GM12892 (cell line): Measurements from ENCODE around the gene GSK3A.

Experiments used
- DNase-seq: peaks from one replicate; pipeline ENCODE4 v3.0.0; 2011; ENCODE audit not compliant: insufficient read length
- FAIRE-seq: peaks from 2 replicates; lab custom pipeline; 2011; peaks lifted over from hg19 to GRCh38; lab: Jason Lieb, UNC
- POLR2A ChIP-seq: IDR thresholded peaks from 2 replicates; pipeline ENCODE4 v1.6.1; 2011; ENCODE audit warnings: low read depth, low read length, control low read depth
- POLR2AphosphoS5 ChIP-seq: IDR thresholded peaks from 2 replicates; pipeline ENCODE4 v1.6.1; 2011; ENCODE audit warnings: low read depth, low read length, control low read depth
- TAF1 ChIP-seq: IDR thresholded peaks from 2 replicates; pipeline ENCODE4 v1.6.1; 2011; ENCODE audit warnings: low read depth, mild to moderate bottlenecking, control low read depth, low read length, borderline replicate concordance

GSK3A gene

DNA sequence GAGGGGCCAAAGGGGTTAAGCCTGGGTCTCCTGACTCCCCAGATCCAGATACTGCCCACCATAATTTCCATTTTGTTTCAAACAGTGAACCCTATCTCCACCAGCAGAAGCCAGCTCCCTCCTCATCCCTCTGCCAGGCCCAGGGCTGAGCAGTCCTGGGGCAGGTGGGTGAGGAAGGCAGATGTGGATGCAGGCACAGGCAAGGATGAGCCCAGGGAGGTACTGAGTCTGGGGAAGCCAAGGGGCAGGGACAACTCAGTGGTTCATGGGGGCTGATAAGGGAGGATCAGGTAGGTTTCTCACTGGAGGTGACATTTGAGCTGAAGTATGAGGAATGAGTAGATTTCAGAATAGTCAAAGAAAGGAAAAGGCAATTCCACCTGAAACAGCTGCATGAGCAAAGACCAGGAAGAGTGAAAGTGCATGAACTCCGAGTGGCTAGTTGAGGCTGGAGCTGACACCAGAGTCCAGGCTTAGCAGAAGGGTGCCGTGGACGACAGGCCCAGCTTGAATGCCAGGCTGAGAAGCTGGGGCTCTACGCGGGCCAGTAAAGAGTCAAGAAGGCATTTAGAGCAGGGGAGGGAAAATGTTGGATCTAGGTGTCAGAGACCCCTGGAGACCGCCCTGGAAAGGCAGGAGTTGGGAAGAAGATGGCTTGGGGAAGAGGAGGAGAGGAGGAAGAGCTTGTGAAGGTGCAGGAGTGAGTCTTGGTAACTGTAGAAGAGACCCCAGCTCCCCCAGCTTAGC, 36.9 kb upstream of the GSK3A start:
- FAIRE-seq (peak; percentile 76), DNase-seq (no peak)
- TF ChIP-seq POLR2AphosphoS5, result no peak; the same call in 1 of the 2 replicates
- TF ChIP-seq TAF1, result no peak
- TF ChIP-seq POLR2A, result no peak

DNA sequence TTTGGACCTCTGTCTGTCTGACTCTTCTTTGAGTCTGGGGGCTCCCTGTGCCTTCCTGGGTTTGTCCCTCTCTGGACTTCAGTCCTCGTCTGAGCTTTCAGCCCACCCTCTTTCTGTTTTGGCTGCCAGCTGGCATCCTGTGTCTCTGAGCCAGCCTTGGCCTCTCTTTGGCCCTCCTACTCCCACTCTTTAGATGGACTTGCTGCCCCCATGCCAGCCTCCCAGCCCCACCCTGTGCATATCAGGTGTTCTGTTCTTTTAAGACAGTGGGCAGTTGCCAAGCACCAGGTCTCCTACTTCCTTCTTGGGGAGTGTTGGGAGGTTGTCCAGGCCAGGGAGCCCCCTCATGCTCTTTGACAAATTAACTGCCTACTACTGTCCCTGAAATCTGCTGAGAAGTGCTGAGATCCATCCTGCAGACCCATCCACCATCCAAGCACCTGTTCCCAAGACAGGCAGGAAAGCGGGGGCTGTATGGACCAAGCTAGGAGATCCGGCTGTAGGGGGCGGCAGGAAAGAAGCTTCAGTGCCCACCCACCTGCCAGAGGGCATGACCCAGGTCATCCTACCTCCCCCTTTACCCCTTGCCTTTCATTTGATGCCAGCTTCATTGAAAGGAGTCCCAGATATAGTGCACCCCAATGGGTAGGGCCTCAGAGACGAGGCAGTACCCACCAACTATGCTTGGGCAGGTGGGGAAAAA, 36.2 kb upstream of the GSK3A start:
- no peak for FAIRE-seq
- TF ChIP-seq TAF1 (no peak), POLR2A (no peak), POLR2AphosphoS5 (no peak)
- DNase-seq, result no peak

DNA sequence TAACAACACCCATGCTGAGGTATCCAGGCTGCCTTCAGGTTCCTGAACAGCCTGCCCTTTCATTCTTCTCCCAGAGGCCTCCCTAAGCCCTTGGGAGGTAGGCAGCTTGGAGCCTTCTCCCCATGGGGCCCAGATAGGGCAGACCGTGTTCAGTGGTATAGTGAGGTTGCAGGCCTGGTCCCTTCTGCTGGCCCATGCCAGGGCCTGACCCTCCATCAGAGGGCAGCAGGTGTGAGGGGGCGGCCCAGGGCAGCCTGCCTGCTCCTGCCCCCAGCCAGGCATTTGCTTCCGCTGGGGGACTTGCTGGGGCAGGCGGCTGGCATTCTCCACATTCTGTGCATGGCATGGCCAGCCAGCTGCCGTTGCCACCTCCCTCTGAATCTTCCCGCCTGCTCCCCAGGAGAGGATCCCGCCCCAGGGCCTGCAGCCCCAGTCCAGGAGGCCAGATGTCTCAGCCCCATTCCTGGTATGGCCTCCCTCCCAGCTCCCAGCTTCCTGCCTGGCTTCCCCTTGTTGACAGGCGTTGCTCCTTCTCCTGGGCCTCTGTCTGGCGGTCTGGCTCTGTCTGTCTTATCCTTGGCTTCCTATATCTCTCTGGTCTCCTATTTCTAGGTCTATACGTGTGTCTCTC, 35.5 kb upstream of the GSK3A start:
- TF ChIP-seq TAF1 (no peak), POLR2A (0 out of 2 replicates have a peak, but pooled peaks have one; percentile 24)
- DNase-seq (no peak), FAIRE-seq (no peak)

DNA sequence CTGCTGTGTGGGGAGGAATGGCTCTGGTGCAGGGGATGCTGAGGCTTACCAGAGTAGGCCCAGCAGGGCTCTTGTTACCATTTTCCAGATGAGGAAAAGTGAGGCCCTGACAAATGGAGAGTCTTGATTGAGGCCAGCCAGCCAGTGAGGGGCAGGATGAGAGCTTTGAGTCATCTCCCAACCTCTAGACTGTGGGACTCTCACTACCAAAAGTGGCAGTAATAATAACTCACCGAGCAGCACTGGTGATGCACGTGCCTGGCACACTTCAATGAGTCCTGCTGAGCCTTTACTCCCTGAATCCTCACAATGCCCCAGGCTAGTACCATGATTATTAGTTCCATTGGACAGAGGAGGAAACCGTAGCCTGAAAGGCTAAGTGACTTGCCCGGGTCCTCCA, 34.4 kb upstream of the GSK3A start:
- TF ChIP-seq POLR2A, result no peak
- DNase-seq (no peak), FAIRE-seq (peak; percentile 14)

DNA sequence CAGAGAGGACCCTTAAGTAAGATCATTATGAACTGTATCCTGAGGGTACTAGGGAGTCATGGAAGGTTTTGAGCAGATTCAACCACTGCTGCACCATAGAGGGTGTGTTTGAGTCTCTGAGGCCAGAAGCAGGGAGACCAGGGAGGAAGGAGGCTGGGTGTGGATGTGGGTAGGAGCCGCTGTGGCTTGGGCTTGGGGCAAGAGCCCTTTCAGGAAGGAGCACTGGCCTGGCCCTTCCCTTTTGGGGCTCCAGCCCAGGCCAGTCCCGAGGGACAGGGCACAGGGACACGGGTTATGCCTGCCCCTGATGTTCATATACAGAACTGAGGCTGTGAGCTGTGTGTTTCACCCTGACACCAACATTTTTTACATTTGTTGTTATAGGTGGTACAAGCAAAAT, 33.9 kb upstream of the GSK3A start:
- DNase-seq (no peak), FAIRE-seq (no peak)
- TF ChIP-seq POLR2AphosphoS5, result no peak
- TF ChIP-seq POLR2A, result no peak
- no peak for TF ChIP-seq TAF1

DNA sequence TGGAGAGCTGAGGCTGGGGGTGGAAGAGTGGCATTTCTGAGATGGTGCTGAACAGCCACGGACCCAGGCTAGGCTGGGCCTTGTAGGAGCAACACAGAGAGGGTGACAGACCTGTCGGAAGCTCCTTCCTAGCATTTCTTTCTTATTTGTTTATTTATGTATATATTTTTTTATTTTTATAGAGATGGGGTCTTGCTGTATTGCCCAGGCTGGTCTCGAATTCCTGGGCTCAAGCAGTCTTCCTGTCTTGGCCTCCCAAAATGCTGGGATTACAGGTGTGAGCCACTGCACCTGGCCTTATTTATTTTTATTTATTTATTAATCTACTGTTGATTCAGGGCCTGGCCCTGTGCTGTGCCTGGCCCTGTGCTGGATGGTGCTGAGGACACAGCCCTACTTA, 33.1 kb upstream of the GSK3A start:
- DNase-seq (no peak), FAIRE-seq (no peak)
- TF ChIP-seq POLR2A (0 out of 2 replicates have a peak, but pooled peaks have one; percentile 9), POLR2AphosphoS5 (no peak)

DNA sequence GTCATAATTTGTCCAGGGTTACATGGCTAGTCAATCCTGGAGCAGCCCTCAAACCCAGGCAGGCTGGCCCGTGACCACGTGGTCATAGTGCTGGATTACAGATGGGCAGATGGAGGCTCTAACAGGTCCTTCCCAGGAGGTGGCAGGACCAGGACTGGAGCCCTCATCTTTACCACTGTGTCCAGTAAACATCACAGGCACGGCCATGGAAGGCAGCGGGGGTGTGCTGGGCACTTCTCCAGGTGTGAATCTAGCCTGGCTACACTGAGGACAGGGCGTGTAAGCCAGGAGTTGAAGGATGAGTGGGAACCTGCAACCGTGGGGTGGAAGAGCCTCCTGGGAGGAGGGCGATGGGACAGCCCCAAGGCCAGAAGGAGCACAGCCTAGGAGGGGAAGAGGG, 32.7 kb upstream of the GSK3A start:
- FAIRE-seq, result no peak
- no peak for DNase-seq
- TF ChIP-seq POLR2AphosphoS5, result no peak
- TF ChIP-seq POLR2A, result 0 out of 2 replicates have a peak, but pooled peaks have one; percentile 17

DNA sequence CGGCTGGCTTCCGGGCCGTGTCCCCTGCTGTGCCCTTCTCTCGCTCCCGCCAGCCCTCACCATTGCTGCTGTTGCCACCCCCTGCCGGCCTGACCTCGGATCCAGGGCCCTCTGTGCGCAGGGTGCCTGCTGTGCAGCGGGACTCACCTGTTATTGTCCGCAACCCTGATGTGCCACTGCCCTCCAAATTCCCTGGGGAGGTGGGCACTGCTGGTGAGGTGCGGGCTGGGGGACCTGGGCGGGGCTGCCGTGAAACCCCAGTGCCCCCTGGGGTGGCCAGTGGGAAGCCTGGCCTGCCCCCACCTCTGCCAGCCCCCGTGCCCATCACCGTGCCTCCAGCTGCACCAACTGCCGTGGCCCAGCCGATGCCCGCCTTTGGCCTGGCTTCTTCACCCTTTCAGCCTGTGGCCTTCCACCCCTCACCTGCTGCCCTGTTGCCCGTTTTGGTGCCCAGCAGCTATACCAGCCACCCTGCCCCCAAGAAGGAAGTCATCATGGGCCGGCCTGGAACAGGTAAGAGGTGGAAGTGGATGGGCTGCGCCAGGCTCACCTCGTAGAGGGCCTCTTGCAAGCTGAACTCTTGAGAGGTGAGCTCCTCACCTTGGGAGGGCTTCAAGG, 31.8 kb upstream of the GSK3A start:
- FAIRE-seq (no peak), DNase-seq (no peak)
- TF ChIP-seq POLR2AphosphoS5 (no peak), POLR2A (no peak), TAF1 (no peak)

DNA sequence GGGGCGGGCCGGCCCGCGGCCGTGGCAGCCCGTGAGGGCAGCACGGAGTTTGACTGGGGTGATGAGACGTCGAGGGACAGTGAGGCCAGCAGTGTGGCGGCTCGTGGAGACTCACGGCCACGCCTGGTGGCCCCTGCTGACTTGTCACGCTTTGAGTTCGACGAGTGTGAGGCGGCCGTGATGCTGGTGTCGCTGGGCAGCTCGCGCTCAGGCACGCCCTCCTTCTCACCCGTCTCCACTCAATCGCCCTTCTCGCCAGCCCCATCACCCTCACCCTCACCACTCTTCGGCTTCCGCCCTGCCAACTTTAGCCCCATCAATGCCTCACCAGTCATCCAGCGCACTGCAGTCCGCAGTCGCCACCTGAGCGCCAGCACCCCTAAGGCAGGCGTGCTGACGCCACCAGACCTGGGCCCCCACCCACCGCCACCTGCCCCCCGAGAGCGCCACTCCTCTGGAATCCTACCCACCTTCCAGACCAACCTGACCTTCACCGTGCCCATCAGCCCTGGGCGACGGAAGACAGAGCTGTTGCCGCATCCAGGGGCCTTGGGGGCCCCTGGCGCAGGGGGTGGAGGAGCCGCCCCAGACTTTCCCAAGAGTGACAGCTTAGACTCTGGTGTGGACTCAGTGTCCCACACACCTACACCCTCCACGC, 31.1 kb upstream of the GSK3A start:
- DNase-seq (no peak), FAIRE-seq (no peak)
- TF ChIP-seq TAF1 (no peak), POLR2AphosphoS5 (no peak), POLR2A (no peak)

DNA sequence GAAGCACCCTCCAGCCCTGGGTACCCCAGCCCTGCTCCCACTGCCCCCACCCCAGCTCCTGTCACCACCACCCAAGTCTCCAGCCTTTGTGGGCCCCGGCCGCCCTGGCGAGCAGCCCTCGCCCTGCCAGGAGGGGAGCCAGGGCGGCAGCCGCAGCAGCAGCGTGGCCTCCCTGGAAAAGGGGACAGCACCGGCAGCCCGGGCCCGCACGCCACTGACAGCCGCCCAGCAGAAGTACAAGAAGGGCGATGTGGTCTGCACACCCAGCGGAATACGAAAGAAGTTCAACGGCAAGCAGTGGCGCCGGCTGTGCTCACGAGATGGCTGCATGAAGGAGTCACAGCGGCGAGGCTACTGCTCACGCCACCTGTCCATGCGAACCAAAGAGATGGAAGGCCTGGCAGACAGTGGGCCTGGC, 30.6 kb upstream of the GSK3A start:
- DNase-seq, result no peak
- FAIRE-seq, result no peak
- no peak for TF ChIP-seq POLR2A
- no peak for TF ChIP-seq POLR2AphosphoS5

DNA sequence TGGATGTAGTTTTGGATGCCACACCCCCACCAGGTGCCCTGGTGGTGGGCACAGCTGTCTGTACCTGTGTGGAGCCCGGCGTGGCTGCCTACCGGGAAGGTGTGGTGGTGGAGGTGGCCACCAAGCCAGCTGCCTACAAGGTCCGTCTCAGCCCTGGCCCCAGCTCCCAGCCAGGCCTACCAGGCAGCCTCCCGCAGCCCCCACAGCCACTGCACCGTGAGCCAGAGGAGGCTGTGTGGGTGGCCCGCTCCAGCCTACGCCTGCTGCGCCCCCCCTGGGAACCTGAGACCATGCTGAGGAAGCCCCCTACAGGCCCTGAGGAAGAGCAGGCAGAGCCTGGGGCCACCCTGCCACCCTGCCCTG, 30.1 kb upstream of the GSK3A start:
- DNase-seq (no peak), FAIRE-seq (no peak)
- TF ChIP-seq POLR2A (no peak), POLR2AphosphoS5 (no peak), TAF1 (no peak)
